ENCODE measurements around the gene RIPOR3.

DNA sequence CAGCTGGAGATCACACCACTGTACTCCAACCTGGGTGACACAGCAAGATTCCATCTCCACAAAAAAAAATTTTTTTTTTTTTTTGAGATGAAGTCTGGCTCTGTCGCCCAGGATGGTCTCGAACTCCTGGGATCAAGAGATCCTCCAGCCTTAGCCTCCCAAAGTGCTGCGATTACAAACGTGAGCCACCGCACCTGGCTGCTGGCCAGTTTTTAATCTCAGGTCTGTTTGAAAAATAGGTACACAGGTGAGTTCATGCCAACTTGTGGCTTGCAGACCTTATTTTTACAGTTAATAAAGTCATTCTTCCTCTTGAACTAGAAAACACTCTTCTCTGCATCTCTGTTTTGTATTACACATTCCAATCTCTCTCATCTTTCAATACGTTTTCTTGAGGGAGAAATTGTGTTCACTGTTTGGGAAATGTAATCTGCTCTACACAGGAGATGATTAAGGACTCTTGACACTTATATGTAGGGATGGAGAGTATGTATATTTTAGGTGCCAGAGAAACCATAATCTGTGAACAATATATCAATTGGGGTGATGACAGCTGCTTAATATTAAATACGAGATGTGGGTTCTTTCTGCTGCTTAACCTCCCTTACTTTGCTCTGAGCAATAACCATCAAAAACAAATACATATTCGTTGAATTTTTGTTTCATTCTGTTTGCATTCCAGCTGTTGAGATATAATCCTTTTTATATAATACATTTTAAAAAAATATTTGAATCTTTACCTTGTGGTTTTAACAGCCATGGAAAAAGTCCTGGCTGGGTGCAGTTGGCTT, 17.7 kb upstream of the RIPOR3 start:
- TF ChIP-seq, protein P1, sequence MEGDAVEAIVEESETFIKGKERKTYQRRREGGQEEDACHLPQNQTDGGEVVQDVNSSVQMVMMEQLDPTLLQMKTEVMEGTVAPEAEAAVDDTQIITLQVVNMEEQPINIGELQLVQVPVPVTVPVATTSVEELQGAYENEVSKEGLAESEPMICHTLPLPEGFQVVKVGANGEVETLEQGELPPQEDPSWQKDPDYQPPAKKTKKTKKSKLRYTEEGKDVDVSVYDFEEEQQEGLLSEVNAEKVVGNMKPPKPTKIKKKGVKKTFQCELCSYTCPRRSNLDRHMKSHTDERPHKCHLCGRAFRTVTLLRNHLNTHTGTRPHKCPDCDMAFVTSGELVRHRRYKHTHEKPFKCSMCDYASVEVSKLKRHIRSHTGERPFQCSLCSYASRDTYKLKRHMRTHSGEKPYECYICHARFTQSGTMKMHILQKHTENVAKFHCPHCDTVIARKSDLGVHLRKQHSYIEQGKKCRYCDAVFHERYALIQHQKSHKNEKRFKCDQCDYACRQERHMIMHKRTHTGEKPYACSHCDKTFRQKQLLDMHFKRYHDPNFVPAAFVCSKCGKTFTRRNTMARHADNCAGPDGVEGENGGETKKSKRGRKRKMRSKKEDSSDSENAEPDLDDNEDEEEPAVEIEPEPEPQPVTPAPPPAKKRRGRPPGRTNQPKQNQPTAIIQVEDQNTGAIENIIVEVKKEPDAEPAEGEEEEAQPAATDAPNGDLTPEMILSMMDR (IDR thresholded peaks at IDR 0.05; ENCODE audit: insufficient read depth, low read length) = no peak
- no peak for TF ChIP-seq POLR2AphosphoS5 (IDR thresholded peaks at IDR 0.05; ENCODE audit: low read depth)
- TF ChIP-seq, protein P2, sequence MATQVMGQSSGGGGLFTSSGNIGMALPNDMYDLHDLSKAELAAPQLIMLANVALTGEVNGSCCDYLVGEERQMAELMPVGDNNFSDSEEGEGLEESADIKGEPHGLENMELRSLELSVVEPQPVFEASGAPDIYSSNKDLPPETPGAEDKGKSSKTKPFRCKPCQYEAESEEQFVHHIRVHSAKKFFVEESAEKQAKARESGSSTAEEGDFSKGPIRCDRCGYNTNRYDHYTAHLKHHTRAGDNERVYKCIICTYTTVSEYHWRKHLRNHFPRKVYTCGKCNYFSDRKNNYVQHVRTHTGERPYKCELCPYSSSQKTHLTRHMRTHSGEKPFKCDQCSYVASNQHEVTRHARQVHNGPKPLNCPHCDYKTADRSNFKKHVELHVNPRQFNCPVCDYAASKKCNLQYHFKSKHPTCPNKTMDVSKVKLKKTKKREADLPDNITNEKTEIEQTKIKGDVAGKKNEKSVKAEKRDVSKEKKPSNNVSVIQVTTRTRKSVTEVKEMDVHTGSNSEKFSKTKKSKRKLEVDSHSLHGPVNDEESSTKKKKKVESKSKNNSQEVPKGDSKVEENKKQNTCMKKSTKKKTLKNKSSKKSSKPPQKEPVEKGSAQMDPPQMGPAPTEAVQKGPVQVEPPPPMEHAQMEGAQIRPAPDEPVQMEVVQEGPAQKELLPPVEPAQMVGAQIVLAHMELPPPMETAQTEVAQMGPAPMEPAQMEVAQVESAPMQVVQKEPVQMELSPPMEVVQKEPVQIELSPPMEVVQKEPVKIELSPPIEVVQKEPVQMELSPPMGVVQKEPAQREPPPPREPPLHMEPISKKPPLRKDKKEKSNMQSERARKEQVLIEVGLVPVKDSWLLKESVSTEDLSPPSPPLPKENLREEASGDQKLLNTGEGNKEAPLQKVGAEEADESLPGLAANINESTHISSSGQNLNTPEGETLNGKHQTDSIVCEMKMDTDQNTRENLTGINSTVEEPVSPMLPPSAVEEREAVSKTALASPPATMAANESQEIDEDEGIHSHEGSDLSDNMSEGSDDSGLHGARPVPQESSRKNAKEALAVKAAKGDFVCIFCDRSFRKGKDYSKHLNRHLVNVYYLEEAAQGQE (IDR thresholded peaks at IDR 0.05; ENCODE audit: insufficient replicate concordance, low read depth) = no peak
